GM18507 (cell line): ENCODE data around the gene SHF.
A peak's percentile ranks its signal among the peaks of the same experiment; 100 is the strongest.

Experiments
- DNase-seq: peaks from one replicate; pipeline ENCODE4 v3.0.0; 2011; ENCODE audit warnings: low read depth; ENCODE audit not compliant: insufficient read length; ENCODE audit errors: extremely low spot score
- FAIRE-seq: peaks from 2 replicates; lab custom pipeline; 2011; peaks lifted over from hg19 to GRCh38; lab: Jason Lieb, UNC

Gene SHF

GRCh38 chr15:45132844-45133560 lies 54.8 kb downstream of the SHF start:
- DNase-seq = no peak

GRCh38 chr15:45131510-45131909 lies 56.3 kb downstream of the SHF start:
- no peak for FAIRE-seq
- no peak for DNase-seq

More at GRCh38 chr15:45132844-45133560, 54.8 kb downstream of the SHF start:
- no peak for FAIRE-seq

- FAIRE-seq = no peak
- DNase-seq = no peak
Observed at GRCh38 chr15:45130291-45131000, 57.3 kb downstream of the SHF start.

GRCh38 chr15:45129651-45130129 lies 58.1 kb downstream of the SHF start, which contains the start of the genes DUOX1 and DUOXA1:
Gene DUOX1, plus strand, starts transcription at chr15:45129994. Its CDS starts 1,973 bp downstream, at chr15:45131967.
Gene DUOXA1, minus strand, starts transcription at chr15:45129879. Its CDS starts 6,865 bp downstream, at chr15:45123014.
- FAIRE-seq (no peak), DNase-seq (no peak)

GRCh38 chr15:45128971-45129639 lies 58.7 kb downstream of the SHF start:
- DNase-seq = no peak
- no peak for FAIRE-seq

- FAIRE-seq (no peak), DNase-seq (no peak)
Observed at GRCh38 chr15:45126535-45127158, 61.1 kb downstream of the SHF start.

- no peak for FAIRE-seq
- no peak for DNase-seq
Observed at GRCh38 chr15:45123397-45123796, 64.4 kb downstream of the SHF start.

GRCh38 chr15:45122719-45123118 lies 65.0 kb downstream of the SHF start:
- FAIRE-seq (no peak), DNase-seq (no peak)

- no peak for DNase-seq
- no peak for FAIRE-seq
Observed at GRCh38 chr15:45121706-45122417, 65.9 kb downstream of the SHF start.

- FAIRE-seq = no peak
- no peak for DNase-seq
Observed at GRCh38 chr15:45121020-45121419, 66.7 kb downstream of the SHF start.

GRCh38 chr15:45120081-45120972 lies 67.4 kb downstream of the SHF start:
- FAIRE-seq = no peak
- DNase-seq = no peak

GRCh38 chr15:45118996-45119395 lies 68.8 kb downstream of the SHF start:
- no peak for FAIRE-seq
- DNase-seq = no peak

- FAIRE-seq (peak; percentile 92), DNase-seq (peak; percentile 71)
Observed at GRCh38 chr15:45118131-45118588, 69.6 kb downstream of the SHF start.

- DNase-seq (no peak), FAIRE-seq (no peak)
Observed at GRCh38 chr15:45117308-45118130, 70.2 kb downstream of the SHF start.
